T-helper 1 cell (primary cell): ENCODE results near the gene RPP14.
"Not testable (repeated sequence)": the region's sequence is repeated elsewhere in the genome, so short reads cannot be mapped to it uniquely, and the experiment has no call there.

Experiments
- DNase-seq, 5 donors: peaks; one replicate each; pipeline ENCODE4 v3.0.0-alpha.2; 2012 to 2020
- total RNA-seq, 4 donors: gene quantifications; one replicate each; lab custom pipeline; 2026; lab: John Stamatoyannopoulos, UW

RPP14 gene
- 4.0 to 9.1 (median 7.2) reads per million in 4 donors for total RNA-seq

GRCh38 chr3:58305882-58306711 is at the start of gene RPP14, which contains the start of gene HTD2:
Gene RPP14, plus strand, starts transcription at chr3:58306245. Its CDS starts 4,085 bp downstream, at chr3:58310330.
Gene HTD2, plus strand, starts transcription at chr3:58306520. Its CDS starts 11,094 bp downstream, at chr3:58317614.
- peak; percentile 94 to 98 (median 96) for DNase-seq

DNA sequence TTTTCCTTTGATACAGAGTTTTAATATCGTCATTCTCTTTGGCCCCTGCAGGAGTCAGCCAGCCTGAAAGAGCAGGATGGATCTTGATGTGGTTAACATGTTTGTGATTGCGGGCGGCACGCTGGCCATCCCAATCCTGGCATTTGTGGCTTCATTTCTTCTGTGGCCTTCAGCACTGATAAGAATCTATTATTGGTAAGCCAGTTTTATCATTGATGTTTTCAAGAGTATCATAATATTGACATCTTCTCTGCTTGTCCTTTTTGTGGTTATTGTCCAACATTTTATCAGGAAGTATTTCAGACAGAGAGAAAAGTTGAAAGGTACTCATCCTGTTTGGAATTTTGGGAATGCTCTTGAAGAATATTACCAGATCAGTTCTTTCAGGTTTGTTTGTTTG is 49.5 kb upstream of the RPP14 start:
- no peak for DNase-seq

GRCh38 chr3:58258392-58259055 is 47.5 kb upstream of the RPP14 start:
- no peak for DNase-seq

GRCh38 chr3:58260261-58260731 is 45.7 kb upstream of the RPP14 start:
- DNase-seq: peak in 1 of 5 donors; percentile 37

- DNase-seq: no peak
These were observed 45.3 kb upstream of the RPP14 start for GRCh38 chr3:58260733-58261132.

- DNase-seq: no peak
These were observed 43.9 kb upstream of the RPP14 start for GRCh38 chr3:58261954-58262666.

- no peak for DNase-seq
These were observed 39.5 kb upstream of the RPP14 start for GRCh38 chr3:58266577-58266976.

GRCh38 chr3:58267543-58267942 is 38.5 kb upstream of the RPP14 start:
- DNase-seq: not testable (repeated sequence)

DNA sequence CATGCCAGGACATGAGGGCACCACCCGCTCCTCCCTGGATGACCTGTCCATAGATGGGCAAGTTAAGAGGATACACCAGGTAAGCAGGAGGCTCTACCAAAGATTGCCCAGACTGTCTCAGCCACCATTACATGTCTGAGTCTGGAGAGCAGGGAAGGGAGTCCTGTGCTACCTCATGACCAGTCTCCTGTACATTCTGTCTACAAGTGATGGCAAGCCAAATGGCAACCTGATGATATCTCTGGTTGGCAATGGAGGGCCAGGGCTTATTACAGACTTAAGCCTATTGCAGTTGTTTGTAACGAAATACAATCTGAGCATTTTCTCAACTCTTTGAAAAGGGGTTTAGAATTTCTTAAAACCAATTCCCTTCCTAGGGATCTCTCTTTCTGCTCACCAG is 36.7 kb upstream of the RPP14 start:
- DNase-seq: no peak

DNA sequence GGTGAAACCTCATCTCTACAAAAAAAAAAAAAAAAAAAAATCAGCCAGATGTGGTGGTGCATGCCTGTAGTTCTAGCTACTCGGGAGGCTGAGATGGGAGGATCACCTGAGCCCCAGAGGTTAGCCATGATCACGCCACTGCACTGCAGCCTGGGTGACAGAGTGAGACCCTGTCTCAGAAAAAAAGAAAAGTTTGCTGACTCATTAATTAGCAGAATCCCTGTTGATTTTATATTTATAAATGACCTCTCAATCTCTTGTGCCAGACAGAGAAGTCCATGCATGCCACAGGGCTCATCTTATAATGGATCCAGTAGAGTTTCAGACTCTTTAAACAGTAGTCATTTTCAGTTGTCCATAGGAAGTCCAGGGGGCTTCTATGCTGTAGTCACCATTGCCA is 35.6 kb upstream of the RPP14 start:
- DNase-seq: no peak

GRCh38 chr3:58271901-58272501 is 34.0 kb upstream of the RPP14 start:
- DNase-seq: peak in 1 of 5 donors; percentile 6

DNA sequence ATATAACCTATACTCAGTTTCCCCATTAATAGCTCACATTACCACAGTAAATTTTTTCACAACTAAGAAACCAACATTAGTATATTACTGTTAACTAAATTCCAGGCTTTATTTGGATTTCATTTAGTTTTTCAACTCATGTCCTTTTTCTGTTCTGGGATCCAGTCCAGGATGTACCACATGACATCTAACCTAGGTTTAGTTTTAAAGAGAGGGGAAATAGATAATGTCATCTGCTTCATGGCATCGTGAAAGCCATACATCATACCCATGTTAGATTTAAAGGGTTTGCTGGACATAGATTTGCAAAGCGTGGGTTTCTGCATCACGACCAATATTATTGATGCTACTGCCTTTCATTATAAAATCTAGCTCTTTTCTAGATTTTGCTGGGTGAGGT is 33.2 kb upstream of the RPP14 start:
- no peak for DNase-seq

DNA sequence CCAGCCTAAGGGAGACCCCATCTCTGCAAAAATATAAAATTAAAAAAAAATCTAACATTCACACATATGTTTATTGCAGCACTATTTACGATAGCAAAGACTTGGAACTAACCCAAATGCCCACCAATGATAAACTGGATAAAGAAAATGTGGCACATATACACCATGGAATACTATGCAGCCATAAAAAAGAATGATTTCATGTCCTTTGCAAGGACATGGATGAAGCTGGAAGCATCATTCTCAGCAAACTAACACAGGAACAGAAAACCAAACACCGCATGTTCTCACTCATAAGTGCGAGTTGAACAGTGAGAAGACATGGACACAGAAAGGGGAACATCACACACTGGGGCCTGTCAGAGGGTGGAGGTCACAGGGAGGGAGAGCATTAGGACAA is 32.7 kb upstream of the RPP14 start:
- DNase-seq: not testable (repeated sequence)

- DNase-seq: no peak
These were observed 31.9 kb upstream of the RPP14 start for GRCh38 chr3:58274027-58274614.

DNA sequence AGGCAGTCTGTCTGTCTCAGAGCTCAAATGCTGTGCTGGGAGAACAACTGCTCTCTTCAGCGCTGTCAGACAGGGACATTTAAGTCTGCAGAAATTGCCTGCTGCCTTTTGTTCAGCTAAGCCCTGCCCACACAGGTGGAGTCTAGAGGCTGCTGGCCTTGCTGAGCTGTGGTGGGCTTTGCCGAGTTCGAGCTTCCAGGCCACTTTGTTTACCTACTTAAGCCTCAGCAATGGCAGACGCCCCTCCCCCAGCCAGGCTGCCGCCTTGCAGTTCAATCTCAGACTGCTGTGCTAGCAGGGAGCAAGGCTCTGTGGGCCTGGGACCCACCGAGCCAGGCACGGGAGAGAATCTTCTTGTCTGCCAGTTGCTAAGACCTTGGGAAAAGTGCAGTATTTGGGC is 25.0 kb upstream of the RPP14 start:
- DNase-seq: no peak

DNA sequence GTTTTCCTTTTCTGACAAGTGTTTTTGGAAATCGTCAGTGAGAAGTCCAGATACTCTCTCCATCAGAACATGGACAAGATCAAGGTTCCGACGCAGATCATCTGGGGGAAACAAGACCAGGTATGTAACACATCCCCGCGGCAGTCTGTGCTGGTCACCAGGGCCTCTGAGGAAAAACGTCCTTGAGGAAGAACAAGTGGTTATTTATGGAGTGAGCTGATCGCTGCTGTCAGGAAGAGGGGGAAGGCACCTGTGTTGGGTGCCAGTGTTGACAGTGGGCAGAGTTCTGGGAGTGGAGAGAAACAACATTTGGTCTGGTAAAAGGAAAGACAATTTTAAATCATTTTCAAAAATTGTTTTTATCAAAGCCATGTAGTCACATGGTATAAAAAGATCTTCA is 20.7 kb upstream of the RPP14 start:
- DNase-seq: no peak

GRCh38 chr3:58287354-58287753 is 18.7 kb upstream of the RPP14 start:
- DNase-seq: no peak

GRCh38 chr3:58288011-58288728 is 17.9 kb upstream of the RPP14 start:
- no peak for DNase-seq

GRCh38 chr3:58288964-58289613 is 17.0 kb upstream of the RPP14 start:
- DNase-seq: not testable (repeated sequence)

DNA sequence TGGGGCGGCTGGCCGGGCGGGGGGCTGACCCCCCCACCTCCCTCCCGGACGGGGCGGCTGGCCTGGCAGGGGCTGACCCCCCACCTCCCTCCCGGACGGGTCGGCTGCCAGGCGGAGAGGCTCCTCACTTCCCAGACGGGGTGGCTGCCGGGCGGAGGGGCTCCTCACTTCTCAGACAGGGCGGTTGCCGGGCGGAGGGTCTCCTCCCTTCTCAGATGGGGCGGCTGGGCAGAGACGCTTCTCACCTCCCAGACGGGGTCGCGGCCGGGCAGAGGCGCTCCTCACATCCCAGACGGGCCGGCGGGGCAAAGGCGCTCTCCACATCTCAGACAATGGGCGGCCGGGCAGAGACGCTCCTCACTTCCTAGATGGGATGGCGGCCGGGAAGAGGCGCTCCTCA is 15.6 kb upstream of the RPP14 start:
- not testable (repeated sequence) for DNase-seq
